CD14-positive monocyte (primary cell): ENCODE data around the gene RPRML. TPM values are rescaled to one million over a fixed set of nuclear protein-coding genes. Genes with fewer than 3 reads are reported as not detected.
A peak's percentile ranks its signal among the peaks of the same experiment; 100 is the strongest.

Source experiments
- DNase-seq, 3 donors: peaks; one replicate each; pipeline ENCODE4 v3.0.0-alpha.2; 2011 to 2022
- H2AFZ ChIP-seq: 2 replicates; pipeline ENCODE4 v1.6.0; 2012; ENCODE audit warnings: mild to moderate bottlenecking, low read depth, low read length, inconsistent platforms; ENCODE audit not compliant: insufficient read depth, poor library complexity, severe bottlenecking
- H3K27ac ChIP-seq, 2 donors: 1 replicate in 1 of 2; 2 replicates in 1 of 2; pipeline ENCODE4 v1.5.1; 2012 to 2013; ENCODE audit warnings: low read length in 2 of 2, control low read depth in 1 of 2, inconsistent platforms in 1 of 2, low read depth in 1 of 2, mild to moderate bottlenecking in 1 of 2
- H3K27me3 ChIP-seq, 2 donors: one replicate each; pipeline versions ENCODE4 v1.6.0 to v1.6.1; 2011 to 2013; ENCODE audit warnings: low read length in 2 of 2; ENCODE audit not compliant: control insufficient read depth in 2 of 2, insufficient read depth in 2 of 2
- H3K36me3 ChIP-seq, 2 donors: replicated peaks in 1 of 2; 1 replicate in 1 of 2; 2 replicates in 1 of 2; pipeline versions ENCODE4 v1.5.1 to v1.6.1; 2012 to 2013; ENCODE audit warnings: low read length in 2 of 2, control low read depth in 1 of 2, inconsistent platforms in 1 of 2, mild to moderate bottlenecking in 1 of 2; ENCODE audit not compliant: insufficient read depth in 2 of 2, control insufficient read depth in 1 of 2
- H3K4me1 ChIP-seq, 2 donors: 1 replicate in 1 of 2; 2 replicates in 1 of 2; pipeline versions ENCODE4 v1.5.1 to v1.6.1; 2012 to 2013; ENCODE audit warnings: low read length in 2 of 2, control low read depth in 1 of 2, inconsistent platforms in 1 of 2, mild to moderate bottlenecking in 1 of 2, moderate library complexity in 1 of 2; ENCODE audit not compliant: insufficient read depth in 2 of 2, control insufficient read depth in 1 of 2
- H3K4me2 ChIP-seq: replicated peaks from 2 replicates; pipeline ENCODE3; 2012; ENCODE audit warnings: low read length, moderate library complexity, mild to moderate bottlenecking; ENCODE audit not compliant: poor library complexity, severe bottlenecking; ENCODE audit errors: extremely low read depth
- H3K4me3 ChIP-seq, 3 experiments: fragments of 200-600 bp in 1 of 3; sonication (generic) in 1 of 3; replicated peaks in 1 of 3; 1 replicate in 2 of 3; 2 replicates in 1 of 3; pipeline ENCODE4 v1.5.1; 2011 to 2013; ENCODE audit warnings: low read length in 3 of 3, mild to moderate bottlenecking in 3 of 3, control low read depth in 2 of 3, low read depth in 2 of 3, inconsistent platforms in 1 of 3, moderate library complexity in 1 of 3
- H3K79me2 ChIP-seq: 2 replicates; pipeline ENCODE4 v1.6.0; 2012; ENCODE audit warnings: mild to moderate bottlenecking, control low read depth, inconsistent platforms, low read length, moderate library complexity; ENCODE audit not compliant: insufficient read depth
- H3K9ac ChIP-seq: 2 replicates; pipeline ENCODE4 v1.6.0; 2017; ENCODE audit warnings: low read length, mild to moderate bottlenecking; ENCODE audit not compliant: insufficient read depth, poor library complexity, severe bottlenecking
- H3K9me3 ChIP-seq, 2 donors: replicated peaks in 1 of 2; 1 replicate in 1 of 2; 2 replicates in 1 of 2; pipeline versions ENCODE4 v1.5.1 to v1.6.1; 2012 to 2013; ENCODE audit warnings: low read length in 2 of 2, control low read depth in 1 of 2; ENCODE audit not compliant: control insufficient read depth in 1 of 2, insufficient read depth in 1 of 2
- H4K20me1 ChIP-seq: 2 replicates; pipeline ENCODE4 v1.6.0; 2012; ENCODE audit warnings: mild to moderate bottlenecking, low read length, control low read depth, moderate library complexity; ENCODE audit not compliant: insufficient read depth
- H3K27ac Mint-ChIP-seq, 7 donors: one replicate each; pipeline ENCODE4 v1.8.0; 2020; ENCODE audit warnings: mild to moderate bottlenecking in 7 of 7, mixed read lengths in 7 of 7, moderate library complexity in 6 of 7, inconsistent platforms in 2 of 7
- H3K27me3 Mint-ChIP-seq, 3 donors: one replicate each; pipeline ENCODE4 v1.8.0; 2021 to 2022; ENCODE audit warnings: low read depth in 3 of 3, mild to moderate bottlenecking in 3 of 3, mixed read lengths in 3 of 3, moderate library complexity in 3 of 3, inconsistent platforms in 1 of 3
- H3K36me3 Mint-ChIP-seq, 2 donors: one replicate each; pipeline ENCODE4 v1.8.0; 2020; ENCODE audit warnings: mixed read lengths in 2 of 2, inconsistent platforms in 1 of 2, mild to moderate bottlenecking in 1 of 2
- H3K4me1 Mint-ChIP-seq: one replicate; pipeline ENCODE4 v1.8.0; 2020; ENCODE audit warnings: mild to moderate bottlenecking, mixed read lengths
- H3K4me3 Mint-ChIP-seq, 2 donors: one replicate each; pipeline ENCODE4 v1.8.0; 2020; ENCODE audit warnings: mild to moderate bottlenecking in 2 of 2, mixed read lengths in 2 of 2, moderate library complexity in 1 of 2
- H3K9me3 Mint-ChIP-seq, 7 donors: one replicate each; pipeline ENCODE4 v1.8.0; 2020 to 2022; ENCODE audit warnings: mixed read lengths in 7 of 7, mild to moderate bottlenecking in 6 of 7, moderate library complexity in 6 of 7, inconsistent platforms in 2 of 7
- CTCF ChIP-seq: fragments of 200-600 bp; IDR thresholded peaks from one replicate; pipeline ENCODE4 v1.8.0; 2022; ENCODE audit warnings: antibody characterized with exemption, mild to moderate bottlenecking
- WGBS: methylation state at CpG from one replicate; pipeline ENCODE4 v1.1.5; 2013; ENCODE audit warnings: missing lambda C conversion rate; ENCODE audit not compliant: insufficient coverage; 5-methylcytosine and 5-hydroxymethylcytosine counted together
- intact Hi-C, 2 donors: fragments of 100-400 bp; cut with micrococcal nuclease; formaldehyde crosslinking; loops; one replicate each; pipeline versions ENCODE4 v1.15.0 to v1.15.1; 2023
- polyA plus RNA-seq, 3 donors: library from polyadenylated mRNA; depleted of rRNA in 1 of 3; unstranded in 2 of 3; stranded (reverse) in 1 of 3; fragments of 300-500 nt in 2 of 3; fragments of >200 nt in 1 of 3; fragmentation: Illumina TruSeq in 2 of 3; gene quantifications; 1 replicate in 2 of 3; 2 replicates in 1 of 3; pipeline ENCODE4 v1.2.3, GENCODE V29; 2012 to 2021

Gene RPRML
- polyA plus RNA-seq, 3 donors = not detected

- peaks cover under 1% of the 10 kb centered on the region for H3K4me1 Mint-ChIP-seq
- no peak for DNase-seq
- intact Hi-C loops = no loop called here
These were observed 43.3 kb downstream of the RPRML start for GRCh38 chr17:46935658-46936266.

DNA sequence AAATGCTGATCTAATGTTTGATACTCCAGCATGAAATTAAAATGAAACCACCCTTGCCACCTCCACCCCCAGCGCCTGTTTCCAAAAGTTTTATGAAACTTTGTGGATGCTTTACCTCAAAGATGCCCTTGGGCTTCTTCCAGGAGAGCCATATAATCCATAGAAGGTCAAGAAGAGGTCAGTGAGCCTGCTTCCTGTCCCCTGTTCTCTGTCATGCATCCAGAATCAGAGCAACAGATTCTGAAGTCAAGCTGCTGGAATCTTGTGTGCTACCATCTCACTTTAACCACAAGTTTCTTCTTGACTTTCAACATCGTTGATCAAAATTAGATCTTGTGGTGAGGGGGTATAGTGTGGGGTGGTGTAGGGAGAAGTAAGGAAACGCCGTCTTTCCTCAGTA is 47.5 kb downstream of the RPRML start:
- Histone ChIP-seq H3K36me3 (peaks cover 75 to 93% of the 10 kb centered on the region in 2 donors), H3K4me2 (no peak overlapping the region), H3K4me3 (no peak overlapping the region), H3K79me2 (peaks cover 29% of the 10 kb centered on the region), H3K27ac (no peak overlapping the region), H2AFZ (no peak overlapping the region), H3K9me3 (no peaks in the 10 kb centered on the region), H3K4me1 (no peaks in the 10 kb centered on the region), H3K9ac (no peak overlapping the region), H4K20me1 (peaks cover 39% of the 10 kb centered on the region), H3K27me3 (no peaks in the 10 kb centered on the region)
- Mint-ChIP-seq H3K36me3 (peaks cover 75 to 79% of the 10 kb centered on the region in 2 donors), H3K27ac (no peak overlapping the region), H3K9me3 (no peaks in the 10 kb centered on the region), H3K27me3 (no peaks in the 10 kb centered on the region), H3K4me3 (no peak overlapping the region), H3K4me1 (peaks cover 4% of the 10 kb centered on the region)
- intact Hi-C loops = no loop called here
- no peak for DNase-seq
- WGBS = no CpG with 5 or more reads among the region's 4 CpGs
- TF ChIP-seq CTCF = no peak

More at GRCh38 chr17:46935658-46936266, 43.3 kb downstream of the RPRML start:
- no peak for TF ChIP-seq CTCF
- Mint-ChIP-seq H3K36me3 (peaks cover 96 to 100% of the 10 kb centered on the region in 2 donors), H3K9me3 (peaks cover 0 to 2% (median 0%) of the 10 kb centered on the region in 7 donors), H3K4me3 (no peak overlapping the region), H3K27ac (peak overlapping the region in 1 of 7 donors; percentile 61), H3K27me3 (no peaks in the 10 kb centered on the region)
- Histone ChIP-seq H3K27ac (no peak overlapping the region), H3K9me3 (no peaks in the 10 kb centered on the region), H4K20me1 (no peaks in the 10 kb centered on the region), H3K79me2 (no peaks in the 10 kb centered on the region), H3K36me3 (peaks cover 98 to 100% of the 10 kb centered on the region in 2 donors), H3K4me2 (no peak overlapping the region), H2AFZ (no peak overlapping the region), H3K9ac (no peak overlapping the region), H3K4me1 (no peaks in the 10 kb centered on the region), H3K27me3 (no peaks in the 10 kb centered on the region), H3K4me3 (no peak overlapping the region)
- 100% methylated on average over 7 of the region's 7 CpGs for WGBS
